Raji (cell line): ENCODE data around the gene NEDD8.

Source experiments
- POLR2A ChIP-seq: IDR thresholded peaks from 2 replicates; pipeline ENCODE4 v1.6.1; 2011; ENCODE audit warnings: low read depth, low read length, control low read depth; ENCODE audit not compliant: insufficient read depth

The NEDD8 gene

DNA sequence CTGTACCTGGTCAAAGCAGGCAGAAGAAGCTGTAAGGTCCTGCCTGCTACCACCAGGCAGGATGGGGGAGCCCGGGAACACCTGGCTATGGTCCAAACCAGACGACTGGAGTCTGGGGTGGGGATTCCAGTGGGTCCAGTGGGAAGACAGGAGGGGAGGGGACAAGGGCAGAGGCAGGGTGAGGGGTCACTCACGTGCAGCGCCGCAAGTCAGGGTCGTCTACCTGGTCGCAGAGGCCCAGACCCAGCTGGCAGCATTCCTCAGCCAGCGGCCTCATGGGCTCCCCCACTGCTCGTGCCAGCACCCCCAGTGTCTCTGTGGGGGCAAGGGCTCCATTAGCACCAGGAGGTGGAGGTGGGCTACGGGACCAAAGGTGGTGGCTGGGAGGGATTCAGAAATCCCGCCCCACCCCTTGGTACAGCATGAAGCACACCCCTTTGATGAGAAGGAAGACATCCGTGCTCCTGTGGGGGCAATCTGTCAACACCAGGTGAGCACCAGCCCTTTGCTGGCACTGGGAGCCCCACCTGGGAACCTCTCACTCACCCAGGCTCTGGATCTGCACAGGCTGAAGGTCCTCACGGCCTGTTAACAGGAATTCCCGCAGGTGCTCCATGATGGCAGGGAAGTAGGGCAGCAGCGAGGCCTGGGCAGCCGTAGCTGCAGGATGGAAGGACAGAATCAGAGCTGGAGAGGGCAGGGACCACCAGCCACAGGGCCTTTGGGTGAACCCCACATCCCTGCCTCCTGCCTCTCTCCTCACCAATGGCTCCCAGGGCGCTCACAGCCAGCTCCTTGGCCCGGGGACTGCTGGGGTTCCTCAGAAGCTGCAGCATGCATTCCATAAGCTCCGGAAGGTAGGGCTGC is 47.8 kb downstream of the NEDD8 start:
- TF ChIP-seq POLR2A = no peak

DNA sequence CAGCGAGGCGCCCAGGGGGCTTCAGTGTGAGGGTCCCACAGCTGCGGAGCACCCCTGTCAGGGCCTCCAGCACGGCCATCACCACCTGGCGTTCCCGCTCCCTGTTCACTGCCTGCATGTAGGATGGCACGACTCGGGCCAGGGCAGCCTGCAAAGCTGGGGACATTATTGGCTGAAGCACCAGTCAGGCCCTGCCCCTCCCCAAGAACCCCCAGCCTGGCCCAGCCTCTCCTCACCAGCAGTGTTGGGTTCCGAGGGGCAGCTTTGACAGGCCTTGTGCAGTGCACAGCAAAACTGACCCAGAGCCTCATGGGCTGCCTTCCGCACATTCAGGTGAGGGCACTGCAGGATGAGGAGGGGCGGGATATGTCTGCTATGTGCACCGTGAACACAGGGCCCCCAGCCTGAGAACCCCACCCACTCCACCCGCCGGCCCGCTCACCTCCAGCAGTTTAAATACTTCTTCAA is 49.1 kb downstream of the NEDD8 start:
- no peak for TF ChIP-seq POLR2A

DNA sequence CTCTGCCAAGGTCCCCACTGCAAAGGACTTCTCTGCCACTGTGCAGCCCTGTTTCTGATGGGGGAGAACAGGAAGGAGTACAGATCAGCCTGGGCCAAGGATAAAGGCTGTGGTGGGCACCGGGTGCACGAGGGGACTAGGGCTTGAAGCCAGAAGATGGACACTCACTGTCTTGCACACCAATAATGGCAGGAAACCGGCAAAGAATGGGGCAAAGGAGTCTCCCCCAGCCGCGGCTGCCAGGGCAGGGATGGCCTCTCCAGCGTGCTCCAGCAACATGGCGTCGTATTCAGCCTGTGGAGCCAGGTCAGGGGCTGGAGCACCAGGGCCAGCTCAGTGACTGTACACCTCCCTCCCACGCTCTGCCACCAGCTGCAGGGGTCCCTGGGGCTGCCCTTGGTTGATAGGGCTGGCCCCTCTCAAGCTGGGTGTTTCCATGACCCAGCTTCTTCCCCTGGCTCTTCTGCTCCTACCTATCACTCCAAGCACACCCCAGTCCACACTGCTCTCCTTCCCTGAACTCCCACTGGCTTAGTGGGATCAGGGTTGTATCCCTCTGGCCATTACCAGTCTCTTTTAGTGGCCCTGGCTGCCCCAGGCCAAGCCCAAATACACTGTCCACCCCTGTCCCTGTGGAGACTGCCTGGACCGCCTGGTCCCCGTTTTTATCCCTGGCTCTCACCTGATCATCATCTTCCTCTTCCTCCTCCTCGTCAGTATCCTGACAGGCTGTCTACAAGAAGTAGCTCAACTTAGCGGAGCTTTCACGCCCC is 49.9 kb downstream of the NEDD8 start:
- TF ChIP-seq POLR2A = no peak

DNA sequence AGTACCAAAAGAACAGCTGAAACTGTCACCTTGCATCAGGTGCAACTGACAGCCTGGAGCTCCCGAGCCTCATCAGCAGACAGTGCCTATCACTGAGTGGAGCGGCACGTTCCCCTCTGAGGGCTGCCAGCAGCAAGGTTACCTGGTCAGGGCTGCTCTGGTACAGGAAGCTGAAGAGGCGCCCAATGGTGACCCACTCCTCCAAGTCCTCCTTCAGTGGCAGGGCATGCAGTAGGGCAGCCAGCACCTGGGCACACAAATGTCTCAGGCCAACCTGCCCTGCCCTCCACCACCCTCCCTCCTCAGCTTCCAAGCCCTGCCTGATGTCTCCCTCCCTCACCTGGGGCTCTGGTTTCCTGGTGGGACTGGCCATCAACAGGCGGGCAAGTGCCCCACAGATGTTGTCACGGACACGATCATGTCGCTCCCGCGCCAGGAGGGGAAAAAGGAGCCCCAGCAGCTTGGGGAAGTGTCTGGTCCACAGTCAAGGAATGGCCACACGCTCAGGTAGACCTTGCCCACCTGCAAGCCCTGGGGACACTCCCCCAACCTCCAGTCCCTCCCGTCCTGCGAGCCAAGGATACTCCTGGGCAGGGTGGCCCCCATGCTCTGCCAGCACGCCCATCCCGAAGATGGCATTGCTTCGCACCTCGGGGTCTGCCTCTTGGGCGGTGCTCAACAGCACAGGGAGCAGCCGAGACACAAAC is 50.6 kb downstream of the NEDD8 start:
- TF ChIP-seq POLR2A = no peak

DNA sequence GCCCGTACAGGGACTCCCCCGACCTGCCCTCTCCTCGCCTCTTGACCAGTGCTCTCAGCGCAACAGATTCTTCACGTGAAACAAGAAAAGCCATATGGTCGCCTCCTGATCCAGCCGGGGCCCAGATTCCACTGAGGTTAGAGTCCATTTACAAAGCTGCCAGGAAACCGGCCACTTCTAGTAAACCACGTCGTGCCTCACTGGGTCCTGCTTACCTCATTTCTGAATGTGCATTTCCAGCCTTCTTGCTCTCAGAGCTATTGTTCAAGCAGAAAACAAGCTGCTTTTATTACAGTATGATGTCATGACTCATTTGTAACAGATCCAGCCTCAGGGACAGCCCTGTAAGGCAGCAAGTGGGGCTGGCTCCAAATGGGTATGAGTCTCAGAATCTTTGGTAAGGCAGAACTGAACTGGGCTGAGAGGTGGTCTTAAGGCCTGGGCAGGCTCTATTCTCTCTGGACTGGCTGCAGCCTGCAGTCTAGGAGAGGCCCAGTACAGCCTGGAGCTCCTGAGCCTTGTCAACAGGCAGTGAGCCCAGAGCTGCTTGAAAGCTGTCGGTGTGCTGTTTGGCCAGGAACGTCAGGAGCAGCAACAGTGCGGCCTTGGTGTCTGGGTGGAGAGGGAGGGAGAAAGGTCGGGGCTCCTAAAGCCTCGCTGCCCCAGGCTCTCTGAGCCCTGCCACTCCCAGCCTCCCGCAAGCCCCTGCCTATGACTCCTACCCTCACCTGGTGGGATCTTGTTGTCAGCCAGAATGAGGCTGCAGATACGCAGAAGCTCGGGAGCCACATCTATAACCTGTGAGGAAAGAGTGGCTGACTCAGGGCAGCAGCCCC is 52.0 kb downstream of the NEDD8 start:
- no peak for TF ChIP-seq POLR2A

DNA sequence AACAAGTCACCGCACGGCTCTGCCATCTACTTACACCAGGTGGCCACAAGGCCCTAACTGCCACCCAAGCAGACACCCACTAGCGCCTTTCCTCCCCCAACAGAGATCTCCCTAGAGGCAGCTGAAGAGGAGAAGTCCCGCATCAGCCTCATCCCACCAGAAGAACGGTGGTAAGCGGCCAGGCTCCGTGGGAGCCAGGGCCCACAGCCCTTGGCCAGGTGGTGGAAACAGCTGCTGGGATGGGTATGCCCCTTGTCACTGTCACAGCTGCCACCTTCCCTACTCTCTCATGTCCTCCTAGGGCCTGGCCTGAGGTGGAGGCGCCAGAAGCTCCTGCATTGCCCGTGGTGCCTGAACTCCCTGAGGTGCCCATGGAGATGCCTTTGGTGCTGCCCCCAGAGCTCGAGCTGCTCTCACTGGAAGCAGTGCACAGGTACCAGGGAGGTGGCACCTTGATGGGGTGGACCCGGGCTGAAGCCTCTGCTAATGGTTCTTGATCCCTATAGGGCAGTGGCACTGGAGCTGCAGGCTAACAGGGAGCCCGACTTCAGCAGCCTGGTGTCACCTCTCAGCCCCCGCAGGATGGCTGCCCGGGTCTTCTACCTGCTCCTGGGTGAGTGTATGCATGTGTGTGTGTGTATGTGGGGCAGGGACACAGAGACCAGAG is 52.7 kb downstream of the NEDD8 start:
- TF ChIP-seq POLR2A = no peak

DNA sequence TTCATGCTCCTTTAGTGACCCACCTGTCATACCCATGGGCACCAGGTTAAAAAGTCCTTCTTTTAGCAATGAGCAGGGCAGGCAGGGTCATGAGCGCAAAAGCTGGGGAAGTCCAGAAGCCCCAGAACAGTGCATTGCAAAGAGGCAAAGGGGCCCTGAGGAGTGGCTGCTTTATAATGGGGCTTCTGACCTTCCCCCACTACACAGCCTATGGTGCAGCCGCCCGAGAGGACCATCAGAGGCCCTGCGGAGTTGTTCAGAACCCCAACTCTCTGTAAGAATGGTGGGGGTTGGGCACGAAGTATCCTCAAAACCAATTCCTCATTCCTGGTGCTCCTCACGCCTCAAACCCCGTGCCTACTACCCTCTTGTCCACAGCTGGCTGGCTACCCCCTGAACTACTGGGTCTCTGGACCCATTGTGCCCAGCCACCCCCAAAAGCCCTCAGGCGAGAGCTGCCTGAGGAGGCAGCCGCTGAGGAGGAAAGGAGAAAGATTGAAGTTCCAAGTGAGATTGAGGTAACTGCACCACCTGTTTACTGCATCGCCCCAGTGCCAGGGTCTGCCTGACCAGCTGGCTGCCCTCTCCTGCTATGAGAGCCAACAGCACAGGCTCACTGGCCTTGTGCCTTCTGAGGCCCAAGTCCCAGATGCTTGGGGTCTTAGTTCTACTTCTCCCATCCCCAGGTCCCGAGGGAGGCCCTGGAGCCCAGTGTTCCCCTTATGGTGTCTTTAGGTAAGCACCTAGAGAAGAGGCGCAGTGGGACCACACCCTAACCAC is 53.6 kb downstream of the NEDD8 start:
- TF ChIP-seq POLR2A = no peak

DNA sequence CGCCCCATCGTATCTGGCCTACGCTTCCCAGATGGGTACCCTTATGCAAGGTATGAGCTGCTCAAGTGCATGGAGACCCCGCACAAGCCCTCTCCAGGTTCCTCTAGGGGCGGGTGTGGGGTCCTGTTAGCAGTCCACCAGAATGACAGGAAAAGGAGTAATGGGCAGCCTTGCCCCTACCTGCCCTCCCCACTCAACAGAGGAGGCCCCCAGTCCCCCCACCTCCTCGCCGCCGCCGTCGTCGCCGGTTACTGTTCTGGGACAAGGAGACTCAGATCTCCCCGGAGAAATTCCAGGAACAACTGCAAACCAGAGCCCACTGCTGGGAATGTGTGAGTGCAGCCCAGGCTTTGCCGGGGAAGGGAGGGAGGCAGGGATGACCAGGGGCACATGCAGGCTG is 54.3 kb downstream of the NEDD8 start:
- TF ChIP-seq POLR2A = no peak

DNA sequence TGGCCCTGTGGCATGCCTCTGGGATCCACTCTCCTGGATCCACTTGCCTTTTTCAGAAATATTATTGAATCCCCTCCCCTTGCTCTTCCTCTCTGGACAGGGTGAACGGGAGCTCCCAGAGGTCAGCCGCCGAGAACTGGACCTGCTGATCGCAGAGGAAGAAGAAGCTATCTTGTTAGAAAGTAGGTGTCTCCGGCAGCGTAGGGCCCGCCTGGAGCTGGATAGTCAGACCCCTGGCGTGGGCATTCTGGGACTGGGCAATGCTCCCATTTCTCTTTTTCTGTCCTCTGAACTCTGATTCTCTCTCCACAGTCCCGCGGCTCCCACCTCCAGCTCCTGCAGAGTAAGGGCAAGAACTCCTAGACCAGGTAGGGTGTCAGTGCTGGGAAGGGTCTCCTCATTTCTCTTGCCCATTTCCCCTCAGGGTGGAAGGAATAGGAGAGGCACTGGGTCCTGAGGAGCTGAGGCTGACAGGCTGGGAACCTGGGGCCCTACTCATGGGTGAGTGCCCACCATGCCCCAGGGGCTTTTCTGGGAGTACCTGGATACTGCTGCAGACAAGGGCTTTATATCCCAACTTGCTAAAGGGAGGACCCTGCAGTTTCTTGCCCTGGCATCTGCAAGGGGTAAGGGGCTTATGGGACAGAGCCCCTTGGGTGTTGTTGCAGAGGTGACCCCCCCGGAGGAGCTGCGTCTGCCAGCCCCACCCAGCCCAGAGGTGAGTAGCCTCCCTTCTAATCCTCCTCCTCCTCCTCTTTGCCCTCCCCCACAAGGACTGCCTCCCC is 54.9 kb downstream of the NEDD8 start:
- no peak for TF ChIP-seq POLR2A

DNA sequence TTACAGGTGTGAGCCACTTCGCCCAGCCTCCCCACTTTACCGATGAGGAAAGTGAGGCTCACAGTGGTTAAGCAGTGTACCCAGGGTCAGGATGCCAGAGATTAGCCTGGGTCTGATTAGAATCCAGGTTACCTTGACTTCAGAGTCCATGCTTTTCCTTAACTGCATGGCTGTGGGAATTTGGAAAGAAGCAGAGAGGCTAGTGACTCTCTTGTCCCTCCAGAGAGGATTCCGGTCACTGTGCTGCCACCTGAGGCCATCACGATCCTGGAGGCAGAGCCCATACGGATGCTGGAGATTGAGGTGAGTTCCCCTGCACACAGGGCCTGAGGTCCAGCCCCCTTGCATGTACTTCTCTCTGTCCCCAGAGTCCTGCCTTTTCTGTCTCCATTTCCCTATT is 55.6 kb downstream of the NEDD8 start:
- TF ChIP-seq POLR2A = no peak

DNA sequence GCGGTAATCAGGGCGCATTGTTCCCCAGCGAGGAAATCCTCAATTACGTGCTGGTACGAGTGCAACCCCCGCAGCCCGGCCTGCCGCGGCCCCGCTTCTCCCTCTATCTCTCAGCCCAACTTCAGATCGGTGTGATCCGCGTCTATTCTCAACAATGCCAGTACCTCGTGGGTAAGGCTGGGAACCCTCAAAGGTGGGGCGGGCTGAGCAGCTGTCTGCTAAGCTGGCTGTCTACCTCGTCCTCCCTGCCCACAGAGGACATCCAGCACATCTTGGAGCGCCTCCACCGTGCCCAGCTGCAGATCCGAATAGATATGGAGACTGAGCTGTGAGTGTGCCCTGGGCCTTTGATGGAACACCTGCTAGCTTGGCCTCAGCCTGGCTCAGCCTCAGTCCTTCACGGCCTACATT is 59.3 kb downstream of the NEDD8 start:
- no peak for TF ChIP-seq POLR2A

DNA sequence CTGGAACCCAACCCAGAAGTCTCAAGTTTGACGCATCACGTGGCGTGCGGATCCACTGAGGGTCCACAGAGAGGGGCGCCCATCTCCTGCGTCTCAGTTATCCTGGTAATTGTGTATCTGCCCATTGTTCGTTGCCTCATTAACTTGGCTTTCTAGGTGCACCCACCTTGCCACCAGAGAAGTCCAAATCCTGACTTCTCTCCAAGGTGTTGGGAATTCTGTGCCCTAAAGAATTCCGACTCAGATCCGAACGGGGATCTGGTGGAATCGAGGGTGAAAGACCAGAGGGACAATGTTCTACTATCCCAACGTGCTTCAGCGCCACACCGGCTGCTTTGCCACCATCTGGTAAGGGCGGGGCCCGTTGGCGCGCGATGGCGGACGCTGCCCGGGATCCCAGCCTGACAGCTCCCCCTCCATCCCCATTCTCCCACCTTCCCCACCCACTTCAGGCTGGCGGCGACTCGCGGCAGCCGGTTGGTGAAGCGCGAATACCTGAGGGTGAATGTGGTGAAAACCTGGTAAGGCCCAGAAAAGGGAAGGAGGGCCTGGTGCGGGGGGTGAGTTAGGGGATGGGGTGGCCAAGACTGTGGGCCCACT is 59.8 kb downstream of the NEDD8 start:
- TF ChIP-seq POLR2A = no peak

DNA sequence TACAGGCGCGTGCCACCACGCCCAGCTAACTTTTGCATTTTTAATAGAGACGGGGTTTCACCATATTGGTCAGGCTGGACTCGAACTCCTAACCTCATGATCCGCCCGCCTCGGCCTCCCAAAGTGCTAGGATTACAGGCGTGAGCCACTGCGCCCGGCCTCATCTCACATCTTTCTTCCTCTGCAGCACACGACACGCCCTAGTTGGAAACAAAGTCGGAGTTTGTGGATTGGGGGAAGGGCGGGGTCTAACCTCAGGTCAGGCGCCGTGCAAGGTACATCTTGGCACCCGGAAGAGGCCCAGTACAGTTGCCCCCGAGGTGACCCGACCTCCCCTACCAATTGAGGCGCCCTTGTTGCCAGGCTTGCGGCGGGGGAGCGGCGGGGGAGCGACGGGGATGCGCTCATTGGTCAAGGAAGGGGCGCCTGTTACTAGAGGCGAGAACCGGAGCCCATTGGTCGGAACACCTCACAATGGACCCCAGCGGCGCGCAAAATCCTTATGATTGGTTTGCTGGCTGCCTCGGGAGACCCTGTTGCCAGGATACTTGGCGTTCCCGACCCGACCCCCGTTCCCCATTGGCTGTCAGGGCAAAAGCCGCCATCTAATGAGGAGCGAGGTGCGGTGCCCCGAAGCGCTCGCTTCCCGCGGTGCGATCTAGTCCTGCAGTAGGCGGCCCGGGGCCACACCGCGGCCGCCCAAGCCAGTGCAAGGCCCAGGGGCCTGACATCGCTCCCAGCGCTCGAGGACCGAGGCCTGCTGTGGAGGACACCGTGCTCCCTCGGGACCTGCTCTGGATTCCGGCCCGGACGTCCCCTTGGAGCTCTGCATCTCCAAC is 60.5 kb downstream of the NEDD8 start, which contains the start of gene REC8:
TSS of gene REC8 (plus strand) at position 659 of the 839 bp plus-strand sequence. CDS start 473 bp downstream, outside the sequence.
- peak; percentile 55; the same call in 1 of the 2 replicates for TF ChIP-seq POLR2A
